Dedifferentiated amniotic fluid mesenchymal stem cell (primary cell): ENCODE data around the gene ANO3.
A peak's percentile ranks its signal among the peaks of the same experiment; 100 is the strongest.

Experiments used
- DNase-seq: peaks from one replicate; pipeline ENCODE4 v3.0.0-alpha.2; 2016; ENCODE audit errors: extremely low spot score

Gene ANO3

DNA sequence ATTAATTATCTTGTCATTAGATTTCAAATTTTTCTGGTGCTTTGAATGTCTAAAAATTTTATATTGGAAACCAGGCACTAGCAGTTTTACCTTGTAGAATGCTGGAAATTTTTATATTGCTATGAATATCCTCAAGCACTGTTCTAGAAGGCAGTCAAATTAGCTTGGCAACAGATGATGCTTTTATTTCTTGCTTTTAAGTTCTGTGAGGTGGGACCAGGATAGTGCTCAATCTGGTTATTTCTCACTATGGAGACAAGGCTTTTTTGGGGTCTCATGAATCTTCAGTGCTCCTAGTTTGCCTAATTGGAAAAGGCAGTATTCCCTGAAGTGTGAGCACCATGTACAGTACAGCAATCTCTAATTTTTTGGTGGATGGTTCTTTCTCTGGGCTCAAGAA is 27.1 kb downstream of the ANO3 start:
- DNase-seq: no peak

GRCh38 chr11:26365284-26365683 is 33.4 kb downstream of the ANO3 start:
- DNase-seq: no peak

GRCh38 chr11:26377619-26378018 is 45.7 kb downstream of the ANO3 start:
- DNase-seq: no peak

GRCh38 chr11:26399336-26399735 is 67.4 kb downstream of the ANO3 start:
- no peak for DNase-seq

DNA sequence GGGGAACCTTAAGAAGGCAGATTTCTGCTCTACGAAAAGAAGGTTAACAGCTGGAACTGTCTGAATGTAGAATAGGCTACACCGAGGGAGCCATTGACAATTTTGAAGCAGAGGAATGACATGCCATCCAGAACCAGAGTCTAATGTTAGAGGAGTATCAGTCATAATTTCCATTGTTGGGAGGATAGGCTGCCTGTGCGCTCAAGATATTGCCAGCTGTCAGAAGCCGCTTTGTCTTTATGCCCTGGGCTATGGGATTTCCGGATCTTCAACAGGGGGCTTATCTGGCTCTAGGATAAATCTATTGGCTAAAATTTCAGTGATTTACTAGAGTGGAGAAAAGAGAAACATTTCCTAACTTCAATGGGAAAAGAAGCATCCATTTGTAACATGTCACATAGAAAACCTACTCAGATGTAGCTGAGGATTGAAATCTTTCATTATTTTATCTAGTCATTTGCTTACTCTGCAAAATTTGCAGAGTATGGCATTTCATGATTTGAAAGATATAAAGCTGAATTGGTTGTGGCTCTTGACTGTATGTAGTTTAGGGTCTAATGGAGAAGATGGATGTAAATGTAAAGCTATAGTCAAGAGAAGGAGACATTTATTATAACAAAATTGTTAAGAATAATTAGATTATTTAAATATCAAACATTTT is 78.9 kb downstream of the ANO3 start:
- no peak for DNase-seq

DNA sequence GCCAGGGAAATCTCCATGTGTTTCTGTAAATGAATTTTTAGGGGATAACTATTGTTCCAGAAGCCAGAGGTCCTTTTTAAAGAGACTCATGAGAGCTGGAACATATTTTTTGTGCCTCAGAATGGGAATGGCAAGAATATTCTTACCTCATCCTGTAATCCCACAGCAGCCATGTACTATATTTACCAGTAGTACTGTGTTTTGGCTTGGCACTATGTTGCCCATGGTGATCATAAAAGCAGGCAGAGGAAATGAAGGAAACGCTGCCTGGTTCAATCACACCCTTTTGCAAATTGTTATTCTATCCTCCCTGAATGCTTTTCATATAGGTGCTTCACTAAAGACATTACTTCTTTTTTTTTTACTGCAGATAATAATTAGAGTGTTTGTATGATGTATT is 81.0 kb downstream of the ANO3 start:
- no peak for DNase-seq

DNA sequence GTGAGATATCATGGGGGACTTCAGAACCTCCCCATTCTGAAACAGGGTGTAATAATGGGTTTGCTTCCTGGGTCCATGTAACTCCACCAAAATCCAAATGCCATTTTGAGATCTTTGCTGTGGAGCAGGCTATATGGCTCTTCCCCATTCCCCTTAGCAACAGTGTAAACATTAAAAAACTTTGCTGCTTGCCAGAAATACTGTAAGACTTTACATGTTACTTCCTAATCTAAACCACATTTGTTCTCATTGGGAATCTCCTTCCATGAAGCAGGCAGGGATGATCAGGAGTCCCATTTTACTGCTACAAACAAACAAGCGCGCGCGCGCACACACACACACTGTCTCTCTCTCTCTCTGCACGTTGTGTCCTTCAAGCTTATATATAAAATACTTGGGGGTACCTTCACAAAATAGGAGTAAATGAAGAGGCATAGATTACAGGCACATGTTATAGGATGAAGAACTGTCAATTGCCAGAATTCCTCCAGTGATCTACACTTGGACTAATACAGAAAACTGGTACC is 86.5 kb downstream of the ANO3 start:
- DNase-seq: peak; percentile 33

DNA sequence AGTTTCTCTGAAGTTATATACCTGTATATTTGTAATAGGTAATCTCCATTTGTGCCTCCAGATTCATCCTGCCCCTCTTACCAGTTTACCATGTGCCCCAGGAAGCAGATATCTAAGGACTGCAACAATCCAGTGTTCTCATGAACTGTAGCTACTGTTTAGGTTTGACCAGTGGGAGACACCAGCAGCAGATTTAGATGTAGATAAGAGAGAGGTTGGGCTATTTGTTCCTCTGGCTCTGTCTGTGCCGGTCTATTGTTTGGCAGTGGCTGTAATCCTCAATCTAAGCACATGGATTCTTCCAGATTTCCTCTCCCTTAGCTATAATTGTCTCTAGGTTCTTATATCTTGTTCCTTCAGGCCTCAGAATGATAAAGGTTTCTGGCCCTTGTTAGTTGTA is 88.4 kb downstream of the ANO3 start:
- DNase-seq: no peak

DNA sequence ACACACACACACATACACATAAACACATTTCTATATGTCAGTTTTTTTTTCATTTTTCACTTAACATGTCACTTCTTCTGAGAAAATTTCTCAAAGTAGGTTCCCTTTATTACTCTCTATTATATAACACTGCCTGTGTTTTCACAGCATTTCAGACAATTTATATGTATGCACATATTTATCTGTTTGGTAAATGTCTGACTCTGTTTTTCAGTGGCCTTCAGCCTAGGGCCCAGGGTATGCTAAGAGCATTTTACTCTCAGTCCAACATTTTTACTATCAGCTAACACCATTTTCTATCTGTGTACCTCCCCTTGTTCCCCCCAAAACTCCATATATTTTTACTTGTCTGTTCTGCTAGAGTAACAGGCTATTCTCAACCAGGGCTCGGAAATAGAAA is 92.3 kb downstream of the ANO3 start:
- DNase-seq: no peak

DNA sequence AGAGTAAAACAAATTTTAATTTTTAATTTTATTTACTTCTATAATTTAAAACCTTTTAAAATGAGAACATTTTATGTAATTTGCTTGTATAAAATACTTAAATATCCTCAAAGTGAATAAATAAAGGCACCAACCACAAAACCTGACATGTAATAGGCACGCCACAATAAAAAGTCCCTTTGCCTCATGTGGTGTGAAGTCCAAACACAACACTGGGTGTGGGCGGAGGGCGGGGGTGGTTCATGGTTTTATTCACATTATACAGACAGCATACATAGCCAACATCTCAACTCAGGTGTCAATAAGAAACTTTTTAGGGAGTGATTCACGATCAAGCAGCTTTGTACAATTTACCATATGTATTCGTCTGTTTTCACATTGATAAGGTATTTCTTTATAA is 107.9 kb downstream of the ANO3 start:
- no peak for DNase-seq

GRCh38 chr11:26442131-26442530 is 110.2 kb downstream of the ANO3 start:
- DNase-seq: peak; percentile 25

GRCh38 chr11:26443617-26444016 is 111.7 kb downstream of the ANO3 start:
- no peak for DNase-seq

DNA sequence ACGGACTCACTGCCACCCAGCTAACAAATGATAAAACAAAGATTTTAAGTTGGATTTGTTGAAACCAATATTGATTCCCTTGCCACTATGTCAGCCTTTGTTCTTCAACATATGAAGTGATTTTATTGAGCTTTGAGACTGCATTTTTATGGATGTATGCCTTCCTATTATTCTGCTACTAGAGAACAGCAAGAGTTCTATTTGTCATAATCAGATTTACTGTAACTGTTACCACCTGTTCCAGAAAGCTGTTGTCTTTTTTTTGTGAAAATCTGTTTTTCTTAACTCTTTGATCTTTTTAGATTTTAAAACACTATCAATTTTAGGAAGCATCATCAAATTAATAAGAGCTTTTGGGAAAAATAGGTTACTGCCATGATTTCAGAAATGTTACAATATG is 125.7 kb downstream of the ANO3 start:
- no peak for DNase-seq

- DNase-seq: no peak
Observed at GRCh38 chr11:26465274-26465673, 133.3 kb downstream of the ANO3 start.

- no peak for DNase-seq
Observed at GRCh38 chr11:26467506-26467905, 135.6 kb downstream of the ANO3 start.

DNA sequence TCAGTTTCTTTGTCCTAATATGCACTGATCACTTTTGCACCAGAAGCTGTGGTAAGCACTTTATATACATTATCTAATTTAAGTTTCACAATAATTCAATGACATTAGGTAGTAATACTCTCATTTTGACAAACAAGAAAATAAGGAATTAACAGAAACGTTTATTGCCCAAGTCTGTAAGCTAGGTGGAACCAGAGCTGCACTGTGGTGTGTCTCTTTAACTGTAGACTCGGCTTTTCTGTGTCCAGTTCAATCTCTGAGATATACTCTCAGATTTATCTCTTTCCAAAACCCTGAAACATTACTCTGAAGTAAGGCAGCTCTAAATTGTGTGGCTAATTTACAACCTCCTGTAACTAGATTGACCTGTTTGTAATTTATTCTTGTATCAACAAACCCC is 139.1 kb downstream of the ANO3 start:
- no peak for DNase-seq

GRCh38 chr11:26473216-26474194 is 141.6 kb downstream of the ANO3 start:
- DNase-seq: no peak

GRCh38 chr11:26474401-26474800 is 142.5 kb downstream of the ANO3 start:
- DNase-seq: no peak

DNA sequence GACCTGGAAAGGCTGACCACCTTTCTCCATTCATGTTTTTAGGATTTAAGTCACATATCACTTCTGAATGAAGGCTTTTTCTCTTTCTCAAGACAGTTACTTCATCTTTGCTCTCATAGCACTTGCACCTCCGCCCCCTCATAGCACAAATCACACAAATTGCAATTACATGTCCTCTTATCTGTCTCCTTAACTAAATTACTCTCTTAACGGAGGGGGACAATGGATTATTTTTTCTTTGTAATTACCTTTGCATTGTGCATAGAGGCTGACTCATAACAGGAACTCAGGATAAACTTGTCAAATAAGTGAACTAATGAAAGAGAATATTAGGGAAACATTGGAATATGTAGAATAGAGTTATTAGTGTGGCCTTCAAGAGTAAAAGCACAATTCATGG is 145.5 kb downstream of the ANO3 start:
- DNase-seq: no peak

DNA sequence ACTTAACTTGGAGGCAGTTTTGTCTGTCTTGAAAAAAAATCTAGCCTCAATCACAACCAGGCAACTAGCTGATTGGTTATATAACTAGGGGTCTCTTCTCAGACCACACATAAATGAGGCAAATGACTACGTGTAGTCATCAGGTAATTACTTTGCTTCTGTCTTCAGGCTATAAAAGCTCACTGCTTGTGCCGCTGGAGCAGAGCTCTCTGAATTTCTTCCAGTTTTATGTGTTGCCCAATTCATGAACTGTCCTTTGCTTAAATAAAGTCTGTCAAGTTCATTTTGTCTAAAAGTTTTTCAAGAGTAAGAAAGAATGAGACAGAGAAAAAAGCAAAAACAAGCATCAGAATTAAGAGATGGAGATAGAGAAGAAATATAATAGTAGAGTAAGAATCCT is 146.8 kb downstream of the ANO3 start:
- no peak for DNase-seq

DNA sequence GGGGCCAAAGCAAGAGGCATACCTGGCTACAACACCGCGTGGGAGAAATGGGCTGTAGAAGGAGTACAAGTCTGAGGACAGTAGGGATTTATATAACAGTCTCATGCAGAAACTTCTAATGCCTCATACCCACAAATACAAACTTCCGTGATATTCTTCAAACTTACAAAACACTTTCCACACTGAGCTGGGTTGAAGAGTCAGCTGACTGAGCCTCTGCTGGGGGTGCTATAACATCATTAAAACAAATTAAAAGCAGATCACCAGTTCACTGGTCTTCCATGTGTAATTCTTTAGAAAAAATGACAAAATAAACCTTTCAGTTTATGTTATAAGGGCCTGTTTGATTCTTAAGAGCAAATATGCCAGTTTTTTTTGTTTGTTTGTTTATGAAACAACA is 148.1 kb downstream of the ANO3 start:
- DNase-seq: no peak

DNA sequence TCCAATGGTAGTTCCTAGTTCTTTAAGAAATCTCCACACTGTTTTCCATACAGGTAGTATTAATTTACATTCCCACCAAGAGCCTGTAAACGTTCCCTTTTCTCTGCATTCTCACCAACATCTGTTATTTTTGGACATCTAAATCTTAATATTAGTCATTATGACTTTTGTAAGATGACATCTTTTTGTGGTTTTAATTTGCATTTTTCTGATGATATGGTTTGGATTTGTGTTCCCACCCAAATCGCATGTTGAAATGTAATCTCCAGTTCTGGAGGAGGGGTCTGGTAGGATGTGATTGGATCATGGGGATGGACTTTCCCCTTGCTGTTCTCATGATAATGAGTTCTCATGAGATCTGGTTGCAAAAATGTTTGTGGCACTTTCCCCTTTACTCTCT is 151.2 kb downstream of the ANO3 start:
- DNase-seq: peak; percentile 29

GRCh38 chr11:26490546-26490945 is 158.6 kb downstream of the ANO3 start:
- no peak for DNase-seq
